Measurements from ENCODE around the gene C15orf62.

The C15orf62 gene, protein sequence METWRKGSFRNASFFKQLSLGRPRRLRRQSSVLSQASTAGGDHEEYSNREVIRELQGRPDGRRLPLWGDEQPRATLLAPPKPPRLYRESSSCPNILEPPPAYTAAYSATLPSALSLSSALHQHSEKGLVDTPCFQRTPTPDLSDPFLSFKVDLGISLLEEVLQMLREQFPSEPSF

GRCh38 chr15:40769274-40770146 is at the start of gene C15orf62:
C15orf62 (plus strand) TSS chr15:40769980; CDS start chr15:40770496, 516 bp downstream.
- DNase-seq: no peak

DNA sequence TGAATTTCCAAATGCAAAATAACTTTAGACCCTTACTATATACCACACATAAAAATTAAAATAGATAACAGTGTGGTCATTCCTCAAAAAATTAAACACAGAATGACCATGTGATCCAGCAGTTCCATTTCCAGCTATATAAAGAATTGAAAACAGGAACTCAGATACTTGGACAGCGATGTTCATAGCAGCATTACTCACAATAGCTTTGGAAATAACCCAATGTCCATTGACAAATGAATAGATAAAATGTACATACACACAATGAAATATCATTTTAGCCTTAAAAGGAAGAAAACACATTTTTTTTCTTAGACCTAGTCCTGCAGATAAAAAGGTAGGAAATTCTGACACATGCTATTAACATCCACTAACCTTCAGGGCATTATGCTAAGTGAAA is 48.1 kb upstream of the C15orf62 start:
- DNase-seq: no peak

DNA sequence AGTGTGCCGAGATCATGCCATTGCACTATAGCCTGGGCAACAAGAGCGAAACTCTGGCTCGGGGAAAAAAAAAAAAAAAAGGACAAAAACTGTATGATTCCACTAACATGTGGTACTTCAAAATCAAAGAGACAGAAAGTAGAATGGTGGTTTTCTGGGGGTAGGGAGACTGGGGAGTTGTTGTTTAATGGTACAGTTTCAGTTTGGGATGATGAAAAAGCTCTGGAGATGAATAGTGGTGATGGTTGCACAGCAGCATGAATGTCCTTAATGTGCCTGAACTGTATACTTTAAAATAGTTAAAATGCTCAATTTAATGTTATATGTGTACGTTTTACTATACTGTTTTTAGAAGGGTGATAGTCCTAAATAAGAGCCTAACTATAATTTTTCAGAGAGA is 47.4 kb upstream of the C15orf62 start:
- no peak for DNase-seq

DNA sequence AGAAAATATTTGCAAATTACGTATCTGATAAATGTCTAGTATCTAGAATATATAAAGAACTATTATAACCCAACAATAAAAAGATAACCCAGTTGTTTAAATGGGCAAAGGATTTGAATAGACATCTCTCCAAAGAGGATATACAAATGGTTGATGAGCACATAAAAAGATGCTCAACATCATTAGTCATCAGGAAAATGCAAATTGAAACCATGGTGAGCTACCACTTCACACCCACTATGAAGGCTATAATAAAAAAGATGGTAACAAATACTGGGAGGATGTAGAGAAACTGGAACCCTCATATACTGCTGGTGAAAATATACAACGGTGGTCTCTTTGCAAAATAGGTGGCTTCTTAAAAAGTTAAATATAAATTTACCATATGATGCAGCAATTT is 46.8 kb upstream of the C15orf62 start:
- DNase-seq: no peak

DNA sequence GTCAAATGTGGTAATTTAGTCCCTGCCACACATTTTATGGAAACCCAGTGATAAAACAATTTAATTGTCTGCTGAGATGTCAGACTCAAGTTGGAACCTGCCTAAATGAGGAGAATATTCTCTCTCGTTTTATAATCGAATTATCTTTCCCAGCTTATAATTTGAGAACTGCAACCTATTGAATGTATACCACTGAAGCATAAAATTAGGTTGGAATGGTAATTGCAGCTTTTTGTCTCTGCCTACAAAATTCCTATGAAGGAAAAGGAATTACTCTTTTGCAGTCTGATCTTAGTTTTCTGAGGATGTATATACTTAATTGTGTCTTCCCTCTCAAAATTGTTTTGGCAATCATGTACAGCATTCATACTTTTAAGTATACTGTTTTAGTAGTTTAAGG is 45.9 kb upstream of the C15orf62 start:
- no peak for DNase-seq

DNA sequence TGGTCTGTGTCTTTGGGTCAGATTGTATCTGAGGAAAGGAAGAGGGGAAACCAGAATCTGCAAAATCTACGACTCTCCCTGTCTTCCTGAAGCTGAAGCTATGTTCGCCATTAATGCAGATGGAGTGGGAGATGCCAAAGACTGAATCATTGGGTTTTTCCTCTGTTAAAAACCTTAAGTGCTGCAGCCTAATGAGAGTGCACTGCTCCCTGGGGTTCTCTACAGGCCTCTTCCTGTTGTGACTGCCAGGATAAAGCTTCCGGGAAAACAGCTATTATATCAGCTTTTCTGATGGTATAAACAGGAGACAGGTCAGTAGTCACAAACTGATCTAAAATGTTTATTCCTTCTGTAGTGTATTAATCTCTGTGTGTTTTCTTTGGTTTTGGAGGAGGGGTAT is 38.7 kb upstream of the C15orf62 start:
- no peak for DNase-seq

GRCh38 chr15:40736575-40736974 is 33.2 kb upstream of the C15orf62 start:
- DNase-seq: no peak

- no peak for DNase-seq
These were observed 32.7 kb upstream of the C15orf62 start for GRCh38 chr15:40737048-40737447.

- no peak for DNase-seq
These were observed 30.7 kb upstream of the C15orf62 start for GRCh38 chr15:40739047-40739446.

DNA sequence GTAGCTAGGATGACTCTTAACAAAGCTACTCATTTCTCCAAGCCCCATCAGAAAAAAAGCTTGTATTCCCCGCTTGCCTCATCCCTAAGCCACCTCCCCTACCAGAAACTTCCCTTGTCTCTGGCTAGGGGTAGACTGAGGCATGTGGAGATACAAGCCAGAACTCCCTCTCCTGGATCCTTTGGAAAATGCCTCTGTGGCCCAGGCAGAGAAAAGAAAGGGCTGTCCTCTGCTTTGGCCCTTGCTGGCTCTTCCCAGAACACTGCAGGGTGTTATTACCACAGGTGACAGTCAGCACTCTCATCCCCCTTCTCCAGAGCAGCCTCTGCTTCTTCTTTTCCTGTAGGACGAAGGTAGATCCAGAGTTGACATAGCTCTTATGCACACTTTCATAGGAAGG is 29.9 kb upstream of the C15orf62 start:
- DNase-seq: no peak

GRCh38 chr15:40743485-40743901 is 26.3 kb upstream of the C15orf62 start:
- DNase-seq: no peak

DNA sequence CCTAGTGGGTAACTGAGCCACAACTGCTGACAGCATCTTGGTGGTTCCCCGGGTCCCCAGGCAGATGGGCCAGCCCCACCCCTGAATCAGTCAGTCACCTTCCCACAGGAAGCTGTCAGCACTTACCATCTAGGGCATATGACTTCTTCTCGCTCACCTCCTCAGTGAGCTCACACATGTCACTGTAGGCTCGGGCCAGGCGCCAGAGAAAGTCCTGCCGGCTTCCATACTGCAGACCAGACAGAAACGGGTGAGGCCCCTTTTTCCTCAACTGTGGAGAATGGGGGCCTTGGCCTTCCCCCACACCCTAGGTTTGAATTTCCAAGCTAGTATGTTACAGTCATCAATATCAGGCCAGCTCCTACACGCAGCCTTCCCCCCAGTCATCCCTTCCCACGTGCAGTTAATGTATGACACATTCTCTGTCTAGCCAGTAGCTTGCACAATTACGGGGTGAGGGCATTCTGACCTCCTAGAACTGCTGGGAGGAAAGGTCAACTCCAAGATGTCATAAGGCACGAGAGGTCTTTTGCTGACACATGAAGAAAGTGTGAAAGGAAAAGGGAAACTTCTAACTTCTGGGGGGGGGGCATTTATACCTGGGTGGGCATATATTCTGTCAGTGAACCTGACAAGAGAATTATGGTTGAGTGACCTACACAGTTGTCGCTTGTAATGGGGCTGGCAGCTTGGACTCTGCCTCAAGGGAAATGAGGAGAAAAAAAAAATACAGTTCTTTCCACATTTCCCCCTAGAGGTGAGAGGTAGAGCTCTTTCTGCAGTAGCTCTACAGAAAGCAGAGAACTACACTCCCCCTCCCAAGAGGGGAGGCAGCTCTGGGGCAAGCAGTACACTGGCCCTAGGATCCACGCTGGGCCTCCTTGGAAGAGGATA is 25.6 kb upstream of the C15orf62 start:
- DNase-seq: no peak

DNA sequence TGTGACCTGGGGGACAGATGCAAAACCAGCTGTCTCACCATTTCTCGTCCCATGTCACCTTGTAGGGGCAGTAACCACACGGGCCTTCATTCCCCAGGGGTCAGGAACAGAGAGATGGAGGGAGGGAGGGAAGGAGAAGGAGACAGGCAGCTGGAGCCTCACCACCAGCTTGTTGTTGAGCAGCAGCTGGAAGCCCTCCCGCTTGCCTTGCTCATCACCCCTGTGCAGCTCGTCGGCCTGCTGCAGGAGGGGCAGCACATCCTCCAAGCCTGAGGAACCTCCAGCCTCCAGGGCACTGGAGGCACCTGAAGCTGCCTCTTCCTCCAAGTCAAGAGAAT is 25.0 kb upstream of the C15orf62 start:
- no peak for DNase-seq

DNA sequence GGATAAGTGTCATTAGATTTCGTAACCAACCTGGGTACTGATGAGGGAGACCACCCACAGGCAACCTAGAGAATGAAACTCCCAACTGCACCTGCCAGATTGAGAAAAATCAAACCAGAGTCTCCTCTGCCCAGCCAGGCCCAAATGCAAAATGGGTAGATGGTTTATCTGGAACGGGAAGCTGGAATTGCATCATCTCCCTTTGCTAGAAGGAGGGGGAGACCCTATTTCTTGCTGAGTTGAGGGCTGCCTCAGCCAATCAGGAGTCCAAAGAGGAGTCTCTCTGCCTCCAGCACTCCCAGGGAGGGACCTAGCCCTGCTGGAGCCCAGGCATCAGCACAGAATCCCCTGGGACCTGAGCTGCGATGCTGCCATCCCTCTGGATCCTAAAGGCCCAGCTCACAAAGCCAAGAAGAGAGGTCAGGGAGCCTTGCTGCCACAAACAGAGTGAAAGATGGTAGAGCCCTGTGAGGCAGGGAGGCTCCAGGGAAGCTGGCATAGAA is 22.8 kb upstream of the C15orf62 start:
- no peak for DNase-seq

- no peak for DNase-seq
These were observed 21.8 kb upstream of the C15orf62 start for GRCh38 chr15:40747685-40748631.

DNA sequence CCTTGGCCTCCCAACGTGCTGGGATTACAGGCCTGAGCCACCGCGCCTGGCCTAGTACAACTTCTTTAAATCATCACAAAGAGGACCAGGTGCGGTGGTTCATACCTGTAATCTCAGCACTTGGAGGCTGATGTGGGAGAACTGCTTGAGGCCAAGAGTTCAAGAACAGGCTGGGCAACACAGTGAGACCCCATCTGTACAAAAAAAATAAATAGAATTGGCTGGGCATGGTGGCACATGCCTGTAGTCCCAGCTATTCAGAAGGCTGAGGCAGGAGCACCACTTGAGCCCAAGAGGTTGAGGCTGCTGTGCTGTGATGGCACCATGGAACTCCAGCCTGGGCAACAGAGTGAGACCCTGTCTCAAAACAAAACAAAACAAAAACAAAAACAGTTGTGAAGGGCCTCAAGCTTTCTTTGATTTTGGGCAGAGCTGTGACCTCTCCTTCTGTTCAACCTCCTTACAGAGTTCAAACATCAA is 20.6 kb upstream of the C15orf62 start:
- DNase-seq: no peak

DNA sequence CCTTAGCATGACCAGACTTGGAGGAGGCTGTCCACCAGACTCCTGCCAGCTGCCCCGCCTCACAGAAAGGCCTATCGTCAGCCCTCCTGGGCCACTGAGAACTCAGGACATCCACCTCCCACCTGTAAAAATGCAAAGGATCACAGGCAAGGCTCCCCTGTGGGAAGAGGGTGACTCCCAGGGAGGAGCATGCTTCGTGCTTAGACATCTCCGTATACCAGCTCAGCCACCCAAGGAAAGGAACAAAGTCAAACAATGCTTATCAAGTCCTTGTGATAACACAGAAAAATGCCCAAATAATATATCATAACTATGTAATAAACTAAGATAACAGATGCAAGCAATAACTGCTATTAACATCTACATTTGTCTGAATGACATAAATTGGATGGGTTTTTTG is 18.9 kb upstream of the C15orf62 start:
- DNase-seq: no peak

- no peak for DNase-seq
These were observed 18.0 kb upstream of the C15orf62 start for GRCh38 chr15:40751745-40752144.

GRCh38 chr15:40754574-40754882 is 15.3 kb upstream of the C15orf62 start:
- no peak for DNase-seq

- peak; percentile 16 for DNase-seq
These were observed 14.6 kb upstream of the C15orf62 start, which contains the start of gene RMDN3 for GRCh38 chr15:40754883-40755811. RMDN3 (minus strand) TSS chr15:40755254; CDS start chr15:40754783, 471 bp downstream.

DNA sequence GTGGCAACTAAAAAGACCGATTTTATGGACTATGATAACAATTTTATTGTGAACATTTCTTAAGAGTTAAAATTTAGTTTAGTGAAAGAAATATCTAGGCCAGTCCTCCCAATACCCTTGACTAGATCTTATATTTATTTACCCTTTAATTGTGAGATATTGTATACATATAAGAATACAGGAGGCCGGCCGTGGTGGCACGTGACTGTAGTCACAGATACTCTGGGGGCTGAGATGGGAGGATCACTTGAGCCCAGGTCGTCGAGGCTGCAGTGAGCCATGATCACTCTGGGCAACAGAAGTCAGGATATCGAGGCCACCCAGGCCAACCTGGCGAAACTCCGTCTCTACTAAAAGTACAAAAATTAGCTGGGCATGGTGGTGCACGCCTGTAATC is 14.0 kb upstream of the C15orf62 start:
- no peak for DNase-seq
